ENCODE data around the gene PRMT5.
"Not testable (repeated sequence)": the region's sequence is repeated elsewhere in the genome, so short reads cannot be mapped to it uniquely, and the experiment has no call there.

Gene PRMT5

DNA sequence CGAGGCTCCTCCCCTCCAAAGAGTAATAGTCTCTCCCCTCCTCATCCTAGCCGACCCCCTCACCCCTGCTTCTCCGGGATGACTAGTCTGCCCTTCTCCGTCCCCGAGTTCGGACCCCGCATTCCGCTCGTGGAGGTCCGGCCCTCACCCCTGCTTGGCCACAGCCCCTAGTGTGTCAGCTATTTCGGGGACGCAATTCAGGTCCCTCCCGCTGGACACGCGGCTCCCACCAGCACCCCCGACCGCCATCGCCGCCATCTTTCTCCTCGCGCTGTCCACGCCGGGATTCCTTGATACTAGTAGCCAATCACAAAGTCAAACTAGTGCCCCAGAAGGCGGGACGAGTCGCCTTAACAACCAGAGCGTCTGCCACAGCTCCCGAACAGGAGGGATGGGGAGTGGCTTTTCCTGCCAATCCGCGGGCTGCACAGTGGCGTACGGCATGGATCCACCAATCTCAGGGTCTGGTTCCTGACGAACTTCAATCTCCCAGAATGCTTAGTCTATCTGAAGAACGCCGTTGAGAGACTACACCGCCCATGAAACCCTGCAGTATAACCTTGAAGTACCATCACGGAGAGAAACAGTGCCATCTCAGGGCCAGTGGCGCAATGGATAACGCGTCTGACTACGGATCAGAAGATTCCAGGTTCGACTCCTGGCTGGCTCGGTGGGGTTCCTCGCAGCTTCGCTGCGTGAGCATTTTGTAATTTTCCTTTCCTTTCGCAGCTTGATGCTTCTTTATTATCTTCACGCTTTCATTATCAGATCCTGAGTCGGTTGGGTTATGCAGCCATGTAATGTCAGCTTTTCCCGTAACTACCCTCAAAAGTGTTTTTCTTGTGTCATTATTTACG lies at the start of gene PRMT5:
Gene PRMT5, minus strand, starts transcription at position 273 of the 857 bp plus-strand sequence. Its CDS starts 15 bp downstream, at position 258.
- peak; percentile 97 to 100 (median 98) for DNase-seq (ENCODE audit: low read depth in 2 of 3, low spot score in 1 of 3)

DNA sequence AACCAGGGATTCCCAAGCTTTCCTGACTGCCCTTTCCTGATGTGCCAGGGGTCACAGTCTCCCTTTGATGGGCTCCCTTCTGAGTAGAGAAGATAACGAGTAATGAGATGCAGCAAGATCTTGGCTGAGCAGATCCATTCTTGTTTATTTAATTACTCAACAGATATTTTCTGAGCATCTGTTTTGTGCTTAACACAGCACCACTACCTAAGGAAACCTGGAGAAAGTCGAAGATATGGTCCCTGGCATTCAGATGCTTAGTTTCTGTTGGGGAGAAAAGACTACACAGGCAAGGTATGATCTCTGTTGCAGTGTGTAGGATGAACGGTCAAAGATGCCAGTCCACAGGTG lies 49.3 kb upstream of the PRMT5 start:
- no peak for DNase-seq (ENCODE audit: low read depth in 2 of 3, low spot score in 1 of 3)

DNA sequence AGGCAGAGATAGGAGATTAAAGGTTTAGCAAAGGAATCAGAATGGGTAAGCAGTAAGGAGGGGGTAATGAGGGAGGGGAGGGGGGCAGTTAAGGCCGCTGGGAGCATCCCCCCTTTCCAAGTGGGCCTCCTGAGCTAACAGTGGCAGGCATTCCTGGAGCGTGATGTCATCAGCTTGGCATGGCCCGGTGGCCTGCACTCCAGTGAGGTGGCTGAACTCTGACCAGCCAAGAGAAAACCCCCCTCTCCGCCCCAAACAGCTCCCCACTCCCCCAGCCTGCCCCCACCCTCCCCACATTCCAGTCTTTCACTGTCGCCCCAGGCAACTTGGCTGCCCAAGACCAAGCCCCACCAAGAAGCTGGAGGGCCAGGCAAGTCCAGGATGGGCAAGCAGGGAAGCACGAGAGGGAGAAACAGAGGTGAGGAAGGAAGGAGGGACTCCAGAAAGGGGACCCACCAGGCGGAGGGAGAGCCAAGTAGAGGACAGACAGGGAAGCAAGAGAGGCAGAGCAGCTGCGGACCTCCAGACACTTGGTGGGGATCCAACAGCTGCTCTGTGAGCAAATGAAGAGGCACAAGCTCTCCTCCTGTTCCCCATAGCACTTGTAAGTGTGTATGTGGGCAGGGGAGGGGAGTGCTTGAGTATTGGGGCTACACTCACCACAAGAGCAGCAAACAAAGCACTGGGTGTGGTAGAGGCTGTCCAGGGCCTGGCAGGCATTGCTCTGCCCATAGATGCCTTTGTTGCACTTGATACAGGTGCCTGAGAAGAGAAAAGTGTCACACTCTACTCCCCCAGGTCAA lies 48.7 kb upstream of the PRMT5 start:
- DNase-seq (ENCODE audit: low read depth in 2 of 3, low spot score in 1 of 3), result no peak

DNA sequence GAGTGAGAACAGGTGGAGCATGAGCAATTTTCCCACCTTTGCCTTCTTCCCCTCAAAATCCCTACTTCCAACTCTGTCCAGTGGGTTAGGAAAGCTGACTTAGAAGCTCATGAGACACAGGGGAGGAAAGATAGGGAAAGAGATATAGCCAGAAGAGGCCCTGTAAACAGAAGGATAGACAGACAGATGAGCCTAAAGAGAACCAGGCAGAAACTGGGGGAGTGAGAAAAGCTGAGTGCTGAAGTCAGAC lies 48.2 kb upstream of the PRMT5 start:
- no peak for DNase-seq (ENCODE audit: low read depth in 2 of 3, low spot score in 1 of 3)

DNA sequence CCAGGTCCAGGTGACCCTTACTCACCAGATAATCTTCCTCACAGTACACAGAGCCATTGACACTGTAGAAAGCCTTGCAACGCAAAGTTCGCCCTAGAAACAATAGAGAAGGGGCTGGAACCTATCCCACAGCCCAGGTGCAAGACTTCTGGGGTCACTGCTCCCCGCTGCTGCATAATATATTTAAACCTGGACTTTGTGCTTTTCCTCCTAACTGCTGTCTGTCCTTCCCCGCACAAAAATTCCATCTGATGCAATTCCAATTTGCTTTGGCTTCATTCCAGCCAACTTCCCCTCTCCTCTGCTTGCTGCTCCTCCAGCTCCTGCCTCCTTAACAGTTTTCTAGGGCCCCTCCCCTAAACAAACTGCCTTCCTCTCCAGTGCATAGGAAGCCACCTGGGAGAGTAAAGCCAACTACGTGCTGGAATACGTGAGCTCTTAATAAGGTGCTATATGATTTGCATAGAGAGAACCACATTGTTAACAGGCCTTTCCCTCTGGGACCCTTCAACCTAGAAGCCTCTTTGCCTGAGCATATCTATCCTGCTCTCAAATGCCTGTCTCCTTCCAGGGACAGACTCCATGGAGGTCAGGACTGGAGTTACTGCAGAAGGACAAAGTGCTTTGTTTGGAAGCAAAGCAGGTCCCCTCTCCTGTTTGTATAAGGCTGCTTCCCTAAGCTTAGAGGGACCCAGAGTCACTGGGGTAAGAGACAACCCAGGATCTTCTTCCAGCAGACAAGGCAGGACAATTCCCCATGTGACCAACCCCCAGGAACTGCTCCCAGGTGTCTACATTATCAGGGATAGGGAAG lies 47.7 kb upstream of the PRMT5 start:
- DNase-seq (ENCODE audit: low read depth in 2 of 3, low spot score in 1 of 3), result no peak

DNA sequence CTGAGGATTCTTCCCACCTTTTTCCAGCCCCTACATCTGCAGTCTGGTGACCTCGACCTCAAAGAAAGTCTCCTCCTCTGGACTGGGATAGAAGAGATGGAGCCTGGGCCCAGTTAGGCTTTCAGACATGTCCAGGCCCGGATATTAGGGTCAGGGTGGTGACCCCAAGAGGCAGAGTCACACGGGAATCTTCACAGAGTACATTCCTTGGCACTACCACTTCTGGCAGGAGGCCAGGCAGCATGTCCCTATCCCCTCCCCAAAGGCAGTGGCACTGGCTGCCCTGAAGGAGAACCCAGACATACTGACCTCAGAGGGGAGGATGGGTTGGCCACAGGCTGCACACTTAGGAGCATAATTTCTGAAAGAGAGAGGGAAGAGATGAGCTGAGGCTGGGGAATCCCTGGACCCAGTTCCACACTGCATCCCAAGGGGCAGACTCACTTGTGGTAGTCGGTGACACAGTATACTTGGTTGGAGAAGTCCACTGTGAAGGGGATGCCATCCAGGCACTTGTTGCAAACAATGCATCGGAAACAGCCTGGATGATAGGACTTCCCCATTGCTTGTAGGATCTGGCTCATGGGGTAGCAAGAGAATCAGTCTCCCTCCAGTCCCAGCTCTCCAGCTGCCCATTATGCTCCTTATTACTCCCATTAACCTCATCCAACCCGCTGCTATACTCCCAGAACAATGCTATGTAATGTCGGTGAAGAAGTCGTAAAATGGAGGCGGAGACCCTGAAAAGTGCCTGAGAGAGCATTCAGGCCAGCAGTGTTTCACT lies 45.5 kb upstream of the PRMT5 start:
- no peak for DNase-seq (ENCODE audit: low read depth in 2 of 3, low spot score in 1 of 3)

DNA sequence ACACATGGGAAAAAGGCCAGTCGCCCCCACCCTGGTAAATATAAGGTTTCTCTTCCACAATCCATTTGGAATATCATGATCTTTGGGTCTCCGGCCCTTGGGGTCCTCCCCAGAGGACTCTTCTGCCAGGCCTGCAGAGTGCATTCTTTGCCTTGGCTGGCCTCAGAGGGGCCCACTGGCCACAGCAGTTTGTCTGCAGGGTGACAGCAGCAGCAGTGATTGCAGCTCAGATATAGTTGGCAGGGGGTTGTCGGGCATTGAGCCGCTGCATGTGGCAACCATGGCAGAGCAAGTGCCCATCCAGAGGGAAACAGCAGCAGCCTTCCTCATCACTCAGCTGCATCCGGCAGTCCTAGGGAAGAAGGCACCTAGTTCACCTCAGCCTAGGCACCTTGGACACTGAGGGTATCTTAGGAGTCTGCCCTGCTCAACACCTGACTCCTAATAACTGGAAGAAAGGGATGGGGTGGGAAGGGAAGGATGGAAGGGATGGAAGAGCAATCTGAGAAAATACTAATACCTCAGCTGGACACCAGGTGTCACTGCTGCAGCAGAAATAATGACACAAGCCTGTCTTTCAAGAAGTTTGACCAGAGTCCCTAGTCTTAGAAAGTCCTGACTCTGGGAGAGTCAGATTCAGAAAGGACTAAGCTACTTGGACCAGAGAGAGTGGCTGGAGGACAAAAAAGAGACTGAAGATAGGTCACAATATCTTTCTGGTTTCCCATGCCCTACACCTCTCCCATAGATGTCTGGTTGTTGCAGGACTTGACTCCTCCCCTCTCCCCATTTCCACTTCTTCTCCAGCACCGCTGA lies 44.2 kb upstream of the PRMT5 start:
- no peak for DNase-seq (ENCODE audit: low read depth in 2 of 3, low spot score in 1 of 3)

DNA sequence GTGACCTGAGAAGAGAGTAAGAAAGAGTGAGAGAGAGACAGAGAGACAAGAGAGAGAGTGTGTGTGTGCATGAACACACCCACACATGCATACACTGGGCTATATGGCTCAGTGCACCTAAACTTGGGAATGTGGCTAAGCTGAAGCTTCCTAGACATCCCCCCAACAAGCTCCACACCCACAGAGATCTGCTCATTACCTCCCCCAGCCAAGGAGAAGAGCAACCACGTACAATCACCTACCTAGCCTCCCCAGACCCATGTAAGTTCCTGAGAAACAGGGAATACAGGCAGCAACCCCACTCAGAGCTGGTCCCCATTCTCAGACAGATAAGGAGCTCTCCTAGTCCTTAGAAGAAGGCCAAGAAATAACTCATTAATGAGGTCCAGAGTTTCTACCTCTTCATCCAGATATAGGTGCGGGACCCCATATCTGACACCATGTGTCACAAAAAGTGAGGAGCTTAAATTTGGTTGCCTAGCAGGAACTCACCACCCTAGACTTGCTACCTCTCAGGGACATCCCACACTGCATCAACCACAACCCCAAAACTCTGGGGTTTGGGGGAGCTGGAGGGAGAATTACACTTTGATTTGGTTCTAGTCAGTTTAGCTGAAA lies 43.2 kb upstream of the PRMT5 start:
- no peak for DNase-seq (ENCODE audit: low read depth in 2 of 3, low spot score in 1 of 3)

DNA sequence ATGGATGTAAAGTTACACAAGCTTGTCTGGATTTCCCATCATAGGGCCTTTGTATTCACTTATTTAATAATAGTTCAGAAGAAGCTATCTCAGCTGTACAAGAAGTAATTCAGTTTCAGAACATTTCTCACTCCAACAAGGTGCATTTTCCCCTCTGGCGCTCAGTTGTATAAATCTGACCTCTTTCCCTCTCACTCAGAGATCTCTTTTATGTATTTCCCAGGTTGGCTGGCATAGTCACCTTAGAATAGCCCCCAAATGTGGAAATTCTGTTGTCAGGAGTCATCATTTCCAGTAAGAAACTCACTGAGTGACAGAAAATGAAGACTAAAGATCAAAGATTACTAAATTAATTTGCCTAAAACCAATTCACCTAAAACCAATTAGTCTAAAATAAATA lies 42.0 kb upstream of the PRMT5 start:
- no peak for DNase-seq (ENCODE audit: low read depth in 2 of 3, low spot score in 1 of 3)

DNA sequence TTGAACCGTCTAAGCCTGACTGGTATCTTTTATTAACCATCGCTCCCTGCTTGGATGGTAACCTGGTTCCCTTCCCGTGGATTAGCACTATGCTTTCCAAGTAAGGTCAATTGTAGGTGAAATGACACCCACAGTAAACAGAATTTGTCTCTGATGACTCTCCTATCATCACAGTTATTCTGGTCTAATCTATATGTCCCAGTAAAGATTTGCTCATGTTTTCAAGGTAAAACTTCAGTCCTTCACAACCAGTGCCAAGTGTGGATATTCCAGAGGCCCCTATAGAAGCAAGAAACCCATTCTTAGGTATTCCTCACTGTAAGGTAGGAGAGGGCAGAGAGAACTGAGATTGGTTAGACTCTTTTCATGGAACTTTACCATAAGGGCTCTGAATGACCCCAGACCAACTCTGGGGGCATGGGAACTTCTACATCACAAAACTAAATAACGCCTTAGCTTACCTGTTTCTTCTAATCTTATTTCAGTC lies 37.6 kb upstream of the PRMT5 start:
- DNase-seq (ENCODE audit: low read depth in 2 of 3, low spot score in 1 of 3), result no peak

DNA sequence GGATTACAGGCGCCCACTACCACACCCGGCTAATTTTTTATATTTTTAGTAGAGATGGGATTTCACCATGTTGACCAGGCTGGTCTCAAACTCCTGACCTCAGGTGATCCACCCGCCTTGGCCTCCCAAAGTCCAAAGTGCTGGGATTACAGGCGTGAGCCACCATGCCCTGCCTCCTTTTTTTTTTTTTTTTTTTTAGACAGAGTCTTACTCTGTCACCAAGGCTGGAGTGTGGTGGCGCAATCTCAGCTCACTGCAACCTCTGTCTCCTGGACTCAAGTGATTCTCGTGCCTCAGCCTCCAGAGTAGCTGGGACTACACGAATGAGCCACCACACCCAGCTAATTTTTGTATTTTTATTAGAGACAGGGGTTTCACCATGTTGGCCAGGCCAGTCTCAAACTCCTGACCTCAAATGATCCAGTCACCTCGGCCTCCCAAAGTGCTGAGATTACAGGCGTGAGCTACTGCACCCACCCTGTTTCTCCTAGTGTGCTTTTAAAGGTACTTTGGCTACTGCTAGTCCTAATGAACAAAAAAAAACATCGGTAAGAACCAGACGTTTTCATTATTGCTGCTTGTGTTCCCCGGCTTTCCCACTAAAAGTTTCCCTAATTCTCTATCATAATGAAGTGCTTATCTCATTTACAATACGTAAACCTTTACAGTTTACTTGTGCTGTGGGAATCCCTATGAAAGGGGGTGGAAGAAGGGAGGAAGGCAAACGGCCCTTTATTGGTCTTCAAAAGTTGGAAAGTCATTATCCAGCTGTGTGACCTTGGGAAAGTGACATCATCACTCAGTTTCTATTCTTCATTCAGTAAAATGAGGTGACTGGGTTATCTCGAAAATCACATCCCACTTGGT lies 37.0 kb upstream of the PRMT5 start:
- not testable (repeated sequence) for DNase-seq (ENCODE audit: low read depth in 2 of 3, low spot score in 1 of 3)

DNA sequence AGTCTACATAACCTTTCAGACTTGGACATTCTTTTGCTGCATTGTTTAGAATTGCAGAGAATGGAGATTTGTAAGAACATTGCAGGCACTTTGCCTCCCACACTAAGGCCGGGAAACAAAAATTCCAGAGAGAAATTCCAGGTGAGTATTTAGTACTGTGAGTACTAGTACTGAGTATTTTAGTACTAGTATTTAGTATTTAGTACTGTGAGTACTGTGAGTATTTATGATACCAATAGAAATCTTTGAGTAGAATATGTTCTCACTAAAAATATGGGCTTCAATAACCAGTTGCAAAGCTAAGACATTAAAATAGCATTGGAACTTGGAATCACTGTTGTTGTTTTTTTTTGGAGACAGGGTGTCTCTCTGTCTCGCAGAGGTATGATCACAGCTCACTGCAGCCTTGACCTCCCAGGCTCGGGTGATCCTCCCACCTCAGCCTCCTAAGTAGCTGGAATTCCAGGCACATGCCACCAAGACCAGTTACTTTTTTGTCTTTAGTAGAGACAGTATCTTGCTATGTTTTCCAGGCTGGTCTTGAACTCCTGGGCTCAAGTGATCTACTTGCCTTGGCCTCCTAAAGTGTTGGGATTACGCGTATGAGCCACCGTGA lies 33.0 kb upstream of the PRMT5 start:
- no peak for DNase-seq (ENCODE audit: low read depth in 2 of 3, low spot score in 1 of 3)

DNA sequence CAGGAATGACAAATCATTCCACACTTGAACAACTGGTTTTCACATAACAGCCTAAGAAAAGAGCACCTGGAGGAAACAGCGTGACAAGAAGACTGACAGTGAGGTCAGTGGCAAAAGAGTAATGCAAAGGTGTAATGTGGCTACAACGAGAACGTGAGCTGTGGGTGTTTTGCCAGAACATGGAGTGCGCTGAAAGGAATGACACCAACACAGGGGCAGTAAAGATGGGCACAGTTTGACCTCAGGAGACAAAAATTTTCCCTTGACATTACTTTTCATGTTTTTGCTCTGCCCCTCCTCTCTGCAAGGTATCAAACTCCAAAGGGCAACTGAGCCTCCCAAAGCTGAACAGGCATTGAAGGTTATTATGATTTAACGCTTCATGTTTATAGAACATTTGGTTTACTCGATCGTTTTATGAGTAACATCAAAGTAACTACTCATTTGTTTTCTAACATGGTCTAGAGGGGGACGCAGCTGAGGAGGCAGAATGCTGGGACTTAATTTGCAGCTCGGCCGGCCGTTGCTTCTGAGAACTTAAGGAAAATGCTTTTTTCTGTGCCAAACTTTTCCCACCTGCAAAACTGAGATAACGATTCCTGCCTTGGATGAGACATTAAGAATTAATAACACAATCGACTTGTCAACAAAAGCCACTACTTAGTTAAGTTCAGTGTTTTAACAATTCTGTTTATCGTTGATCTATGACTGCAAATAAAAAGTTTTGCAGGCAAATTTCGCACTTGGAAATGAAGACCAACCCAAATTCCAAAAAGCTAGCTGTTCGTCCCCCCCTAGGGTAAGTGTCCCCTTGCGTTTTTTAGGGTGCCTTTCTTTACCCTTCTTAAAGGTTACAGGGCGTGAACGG lies 26.8 kb upstream of the PRMT5 start:
- DNase-seq (ENCODE audit: low read depth in 2 of 3, low spot score in 1 of 3), result no peak

DNA sequence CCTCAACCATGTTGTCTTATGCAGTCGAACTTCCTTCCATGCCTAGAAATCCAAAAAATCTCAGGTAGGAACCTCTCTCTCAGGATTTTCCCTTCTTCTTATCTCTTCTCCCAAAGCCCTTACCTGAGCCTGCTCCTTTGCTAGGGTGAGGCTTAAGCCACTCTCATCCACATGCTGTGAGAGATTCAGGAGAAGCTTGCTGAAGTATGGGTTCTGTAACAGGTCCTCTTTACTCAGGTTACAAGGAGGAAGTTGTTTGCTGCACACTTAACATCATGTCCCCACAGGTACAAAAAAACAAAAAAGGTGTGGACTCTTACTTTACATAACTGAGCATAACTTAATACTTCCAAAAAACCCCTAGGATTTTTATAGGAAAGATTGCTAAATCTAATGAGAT lies 23.2 kb upstream of the PRMT5 start:
- no peak for DNase-seq (ENCODE audit: low read depth in 2 of 3, low spot score in 1 of 3)

DNA sequence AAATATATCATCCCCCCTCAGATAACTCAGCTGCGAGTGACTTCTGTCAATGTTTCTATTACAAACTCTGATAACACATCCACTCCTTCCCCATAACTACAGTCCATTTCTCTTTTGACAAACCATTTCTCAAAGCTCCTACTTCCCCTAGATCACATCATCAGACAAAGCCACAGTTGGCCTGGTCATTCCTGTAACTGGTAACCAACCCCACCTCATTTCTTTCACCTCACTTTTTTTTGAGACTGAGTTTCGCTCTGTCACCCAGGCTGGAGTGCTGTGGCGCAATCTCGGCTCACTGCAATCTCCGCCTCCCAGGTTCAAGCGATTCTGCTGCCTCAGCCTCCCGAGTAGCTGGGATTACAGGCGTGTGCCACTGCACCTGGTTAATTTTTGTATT lies 22.6 kb upstream of the PRMT5 start:
- DNase-seq (ENCODE audit: low read depth in 2 of 3, low spot score in 1 of 3), result not testable (repeated sequence)

DNA sequence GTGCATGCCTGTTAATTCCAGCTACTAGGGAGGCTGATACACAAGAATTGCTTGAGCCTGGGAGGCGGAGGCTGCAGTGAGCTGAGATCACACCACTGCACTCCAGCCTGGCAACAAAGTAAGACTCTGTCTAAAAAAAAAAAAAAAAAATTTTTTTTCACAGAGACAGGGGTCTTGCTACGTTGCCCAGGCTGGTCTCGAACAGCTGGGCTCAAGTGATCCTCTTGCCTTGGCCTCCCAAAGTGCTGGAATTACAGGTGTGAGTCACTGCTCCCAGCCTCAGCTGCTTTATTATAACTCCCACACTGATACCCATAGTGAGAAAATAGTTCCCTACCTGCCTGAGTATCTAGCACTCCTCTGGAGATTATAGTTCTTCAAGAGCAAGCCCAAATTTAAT lies 16.5 kb upstream of the PRMT5 start:
- DNase-seq (ENCODE audit: low read depth in 2 of 3, low spot score in 1 of 3), result no peak

DNA sequence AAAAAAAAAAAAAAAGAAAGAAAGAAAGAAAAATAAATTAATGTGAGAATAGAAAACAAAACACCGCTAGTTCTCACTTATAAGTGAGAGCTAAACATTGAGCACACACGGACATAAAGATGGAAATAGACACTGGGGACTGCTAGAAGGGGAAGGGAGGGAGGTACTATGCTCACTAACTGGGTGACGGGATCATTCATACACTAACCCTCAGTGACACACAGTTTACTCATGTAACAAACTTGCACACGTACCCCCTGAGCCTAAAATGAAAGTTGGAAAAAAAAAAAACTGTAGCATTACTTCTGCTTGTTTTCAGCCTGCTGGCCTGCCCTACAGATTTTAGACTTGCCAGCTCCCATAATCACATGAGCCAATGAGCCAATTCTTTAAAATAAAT lies 10.5 kb upstream of the PRMT5 start:
- DNase-seq (ENCODE audit: low read depth in 2 of 3, low spot score in 1 of 3), result no peak

All from stimulated activated CD4-positive, alpha-beta T cell treated with anti-CD3 and anti-CD28 coated beads, Interleukin-12 subunit alpha, Interleukin-12 subunit beta, amount 100 ng/mL, for 48 hours (primary cell).